ENCODE measurements around the gene BCLAF3. TPM values are rescaled to one million over a fixed set of nuclear protein-coding genes. Genes with fewer than 3 reads are reported as not detected.

BCLAF3 gene
- total and polyA plus RNA-seq, 7 donors: 1.7 to 8.2 (median 6.2) TPM

- Histone ChIP-seq H3K27me3 (ENCODE audit: insufficient read depth in 3 of 3, low read length in 2 of 3) (peaks cover 0 to 8% (median 0%) of the 10 kb centered on the region in 3 donors), H3K36me3 (ENCODE audit: insufficient read depth in 1 of 2, low read depth in 1 of 2) (no peaks in the 10 kb centered on the region), H3K4me1 (peaks cover under 1% of the 10 kb centered on the region), H3K9me3 (no peaks in the 10 kb centered on the region), H3K27ac (no peak overlapping the region), H3K4me3 (no peak overlapping the region)
- intact Hi-C loops (cut with DNase I): no loop called here
- WGBS, 3 donors: 65 to 83% (median 67%) methylated on average over 3 of the region's 3 CpGs
- DNase-seq (no peak), ATAC-seq (no peak)
- TF ChIP-seq CTCF (IDR thresholded peaks at IDR 0.05): no peak
Measured at GRCh38 chrX:19986531-19986930, 4.3 kb downstream of the BCLAF3 start.

GRCh38 chrX:19981947-19982346 is 8.9 kb downstream of the BCLAF3 start:
- WGBS, 3 donors: 44 to 93% (median 86%) methylated on average over 2 of the region's 2 CpGs
- peaks cover 0 to 3% (median 0%) of the 10 kb centered on the region in 3 donors for H3K27me3 ChIP-seq (ENCODE audit: insufficient read depth in 3 of 3, low read length in 2 of 3)
- no peak overlapping the region for H3K4me3 ChIP-seq
- H3K36me3 ChIP-seq (ENCODE audit: insufficient read depth in 1 of 2, low read depth in 1 of 2): no peaks in the 10 kb centered on the region
- no peaks in the 10 kb centered on the region for H3K9me3 ChIP-seq
- H3K27ac ChIP-seq: no peak overlapping the region
- DNase-seq (no peak), ATAC-seq (no peak)
- peaks cover 6% of the 10 kb centered on the region for H3K4me1 ChIP-seq
- intact Hi-C loops (cut with DNase I): no loop called here
- TF ChIP-seq CTCF (IDR thresholded peaks at IDR 0.05): no peak

GRCh38 chrX:19975845-19976244 is 15.0 kb downstream of the BCLAF3 start:
- DNase-seq (no peak), ATAC-seq (no peak)
- peaks cover 0 to 8% (median 0%) of the 10 kb centered on the region in 3 donors for H3K27me3 ChIP-seq (ENCODE audit: insufficient read depth in 3 of 3, low read length in 2 of 3)
- no peaks in the 10 kb centered on the region for H3K4me1 ChIP-seq
- TF ChIP-seq CTCF (IDR thresholded peaks at IDR 0.05): no peak
- intact Hi-C loops (cut with DNase I): no loop called here
- no peaks in the 10 kb centered on the region for H3K9me3 ChIP-seq
- no peak overlapping the region for H3K4me3 ChIP-seq
- H3K36me3 ChIP-seq (ENCODE audit: insufficient read depth in 1 of 2, low read depth in 1 of 2): no peaks in the 10 kb centered on the region
- no peak overlapping the region for H3K27ac ChIP-seq

- DNase-seq (no peak), ATAC-seq (no peak)
- Histone ChIP-seq H3K36me3 (ENCODE audit: insufficient read depth in 1 of 2, low read depth in 1 of 2) (no peaks in the 10 kb centered on the region), H3K9me3 (no peaks in the 10 kb centered on the region), H3K27me3 (ENCODE audit: insufficient read depth in 3 of 3, low read length in 2 of 3) (peaks cover 0 to 8% (median 0%) of the 10 kb centered on the region in 3 donors), H3K4me1 (no peaks in the 10 kb centered on the region), H3K4me3 (no peak overlapping the region), H3K27ac (no peak overlapping the region)
- no peak for TF ChIP-seq CTCF (IDR thresholded peaks at IDR 0.05)
- intact Hi-C loops (cut with DNase I): no loop called here
Measured at GRCh38 chrX:19972984-19973383, 17.9 kb downstream of the BCLAF3 start.

GRCh38 chrX:19968276-19968675 is 22.6 kb downstream of the BCLAF3 start:
- DNase-seq: no peak
- ATAC-seq: no peak
- TF ChIP-seq CTCF (IDR thresholded peaks at IDR 0.05): no peak
- H3K4me1 ChIP-seq: no peaks in the 10 kb centered on the region
- WGBS, 3 donors: 83 to 96% (median 85%) methylated on average over 6 of the region's 6 CpGs
- H3K27me3 ChIP-seq (ENCODE audit: insufficient read depth in 3 of 3, low read length in 2 of 3): peaks cover 0 to 11% (median 0%) of the 10 kb centered on the region in 3 donors
- intact Hi-C loops (cut with DNase I): loop anchor here in 1 of 2 donors (10.0 kb wide), 1 partner anchor 803 kb away; no protein-coding TSS in a partner anchor
- H3K9me3 ChIP-seq: no peaks in the 10 kb centered on the region
- no peak overlapping the region for H3K4me3 ChIP-seq
- no peak overlapping the region for H3K27ac ChIP-seq
- H3K36me3 ChIP-seq (ENCODE audit: insufficient read depth in 1 of 2, low read depth in 1 of 2): peaks cover 0 to 30% of the 10 kb centered on the region in 2 donors

Measured in psoas muscle (tissue), 8 donors.